Spinal cord (tissue), 10 donors: ENCODE data around the gene HTRA3. TPM values are rescaled to one million over a fixed set of nuclear protein-coding genes. Genes with fewer than 3 reads are reported as not detected.

Experiments
- DNase-seq, 6 donors: peaks; one replicate each; pipeline versions ENCODE4 v3.0.0 to v3.0.0-alpha.2; 2013 to 2015; ENCODE audit warnings: low spot score in 6 of 6, low read depth in 4 of 6
- H3K27ac ChIP-seq: one replicate; pipeline ENCODE4 v1.5.1; 2013; ENCODE audit warnings: low read depth, low read length, control low read depth
- H3K27me3 ChIP-seq: one replicate; pipeline ENCODE4 v1.6.1; 2013; ENCODE audit warnings: low read length; ENCODE audit not compliant: control insufficient read depth, insufficient read depth
- H3K36me3 ChIP-seq: one replicate; pipeline ENCODE4 v1.6.1; 2013; ENCODE audit warnings: low read length; ENCODE audit not compliant: control insufficient read depth, insufficient read depth
- H3K4me1 ChIP-seq: one replicate; pipeline ENCODE4 v1.6.1; 2013; ENCODE audit warnings: low read length; ENCODE audit not compliant: control insufficient read depth, insufficient read depth
- H3K4me3 ChIP-seq: one replicate; pipeline ENCODE4 v1.5.1; 2013; ENCODE audit warnings: low read depth, low read length, control low read depth
- H3K9me3 ChIP-seq: one replicate; pipeline ENCODE4 v1.6.1; 2013; ENCODE audit warnings: low read length; ENCODE audit not compliant: control insufficient read depth, insufficient read depth
- WGBS: methylation state at CpG from one replicate; pipeline ENCODE4 v1.1.5; 2013; ENCODE audit warnings: missing lambda C conversion rate; ENCODE audit not compliant: insufficient coverage; 5-methylcytosine and 5-hydroxymethylcytosine counted together
- polyA plus RNA-seq, 2 donors: library from polyadenylated mRNA; unstranded; fragments of 120-200 nt; gene quantifications; one replicate each; pipeline ENCODE4 v1.2.1, GENCODE V29; 2013; ENCODE audit not compliant: insufficient read length in 2 of 2
- total RNA-seq, 2 donors: library from RNA; depleted of rRNA in 1 of 2; stranded (reverse); fragments of 120-200 nt in 1 of 2; fragments of >200 nt in 1 of 2; gene quantifications; one replicate each; pipeline versions ENCODE4 v1.2.3 to v1.2.4, GENCODE V29; 2013 to 2014
- donor health status: healthy.

HTRA3 gene
- total and polyA plus RNA-seq, 4 donors, result 8.7 to 23.4 (median 10.6) TPM

- H3K36me3 ChIP-seq, result no peaks in the 10 kb centered on the region
- no peaks in the 10 kb centered on the region for H3K4me1 ChIP-seq
- no peak overlapping the region for H3K4me3 ChIP-seq
- no peaks in the 10 kb centered on the region for H3K27me3 ChIP-seq
- H3K9me3 ChIP-seq, result peaks cover 2% of the 10 kb centered on the region
- no peak overlapping the region for H3K27ac ChIP-seq
- 93% methylated on average over 1 of the region's 6 CpGs for WGBS
- no peak for DNase-seq
These were observed 62.0 kb downstream of the HTRA3 start for GRCh38 chr4:8331575-8331955.

DNA sequence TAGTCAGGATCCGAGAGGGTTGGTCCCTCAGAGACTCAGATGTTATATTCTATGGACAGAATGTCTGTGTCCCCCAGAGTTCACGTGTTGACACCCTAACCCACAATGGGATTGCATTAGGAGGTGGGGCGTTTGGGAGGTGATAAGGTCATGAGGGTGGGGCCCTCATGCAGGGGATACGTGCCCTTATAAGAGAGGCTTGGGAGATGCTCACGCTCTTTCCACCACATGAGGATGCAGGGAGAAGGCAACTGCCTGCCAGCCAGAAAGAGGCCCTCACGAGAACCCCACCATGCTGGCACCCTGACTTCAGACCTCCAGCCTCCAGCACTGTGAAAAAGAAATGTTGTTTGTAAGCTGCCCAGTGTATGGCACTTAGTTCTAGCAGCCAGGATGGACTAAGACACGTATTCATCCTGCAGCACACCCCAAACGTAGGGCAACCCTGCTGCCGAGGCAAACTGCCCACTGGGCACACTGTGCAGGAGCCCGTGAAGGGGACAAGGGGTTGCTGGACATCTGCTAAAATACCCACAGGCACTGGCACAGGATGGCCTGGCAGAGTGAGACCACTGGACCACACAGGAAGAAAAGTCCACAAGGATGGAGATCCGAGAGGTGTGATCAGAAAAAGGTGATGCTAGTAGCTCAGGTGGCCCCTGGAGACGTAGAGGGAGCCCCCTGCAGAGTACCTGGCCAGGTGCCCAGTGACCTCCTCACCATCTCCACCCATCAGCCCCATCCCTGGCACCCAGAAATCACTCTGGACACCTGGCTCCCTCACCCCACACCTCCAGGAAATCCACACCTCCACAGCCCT, 62.7 kb downstream of the HTRA3 start:
- Histone ChIP-seq H3K9me3 (peaks cover 2% of the 10 kb centered on the region), H3K27ac (no peak overlapping the region), H3K27me3 (no peaks in the 10 kb centered on the region), H3K36me3 (no peaks in the 10 kb centered on the region), H3K4me1 (no peaks in the 10 kb centered on the region), H3K4me3 (no peak overlapping the region)
- WGBS, result 77% methylated on average over 9 of the region's 12 CpGs
- DNase-seq, result no peak

GRCh38 chr4:8332891-8333331, 63.4 kb downstream of the HTRA3 start:
- 89% methylated on average over 8 of the region's 8 CpGs for WGBS
- no peaks in the 10 kb centered on the region for H3K27me3 ChIP-seq
- peaks cover 2% of the 10 kb centered on the region for H3K9me3 ChIP-seq
- no peak overlapping the region for H3K4me3 ChIP-seq
- H3K36me3 ChIP-seq, result no peaks in the 10 kb centered on the region
- no peak overlapping the region for H3K27ac ChIP-seq
- no peaks in the 10 kb centered on the region for H3K4me1 ChIP-seq
- DNase-seq, result no peak

DNA sequence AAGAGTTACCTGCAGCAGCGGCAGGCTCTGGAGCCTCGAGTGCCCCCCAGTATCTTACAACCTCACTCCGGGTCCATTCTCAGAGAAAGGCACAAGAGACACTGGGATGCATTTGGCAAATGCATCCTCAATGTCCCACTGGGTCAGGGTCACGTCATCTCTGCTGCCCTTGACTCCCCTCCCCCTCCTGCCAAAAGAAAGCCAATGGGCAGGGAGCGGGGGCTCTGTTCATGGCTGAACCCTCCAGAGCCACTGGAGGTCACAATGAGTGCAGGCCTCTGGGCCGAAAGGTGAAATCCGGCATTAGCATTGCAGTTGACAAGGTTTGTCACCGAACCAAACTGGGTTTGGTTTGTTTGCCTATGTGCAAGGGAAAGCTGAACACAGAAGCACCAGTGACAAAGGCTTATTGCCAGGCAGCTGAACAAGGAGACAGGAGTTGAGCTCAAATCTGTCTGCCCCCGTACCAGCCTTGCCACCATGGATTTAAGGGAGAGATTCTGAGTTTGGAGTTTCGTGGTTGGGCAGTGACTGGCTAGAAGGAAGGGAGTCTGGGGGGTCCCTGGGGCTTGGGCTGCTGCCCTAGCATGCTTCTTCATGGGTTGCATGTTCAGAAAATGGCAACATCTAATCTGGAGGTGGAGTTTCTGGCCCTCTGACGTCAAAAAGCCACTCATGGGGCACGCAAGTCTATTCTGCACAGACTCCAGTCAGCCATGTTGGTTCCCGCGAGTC, 64.3 kb downstream of the HTRA3 start:
- Histone ChIP-seq H3K9me3 (peaks cover 2% of the 10 kb centered on the region), H3K4me3 (no peak overlapping the region), H3K27me3 (no peaks in the 10 kb centered on the region), H3K36me3 (no peaks in the 10 kb centered on the region), H3K27ac (no peak overlapping the region), H3K4me1 (no peaks in the 10 kb centered on the region)
- DNase-seq, result no peak
- WGBS, result 71% methylated on average over 14 of the region's 14 CpGs

- Histone ChIP-seq H3K4me1 (no peaks in the 10 kb centered on the region), H3K9me3 (peaks cover 2% of the 10 kb centered on the region), H3K27ac (no peak overlapping the region), H3K36me3 (no peaks in the 10 kb centered on the region), H3K4me3 (no peak overlapping the region), H3K27me3 (no peaks in the 10 kb centered on the region)
- 89% methylated on average over 7 of the region's 13 CpGs for WGBS
- DNase-seq, result no peak
These were observed 65.4 kb downstream of the HTRA3 start for GRCh38 chr4:8334786-8335460.

GRCh38 chr4:8335848-8336247, 66.3 kb downstream of the HTRA3 start:
- Histone ChIP-seq H3K36me3 (no peaks in the 10 kb centered on the region), H3K27ac (no peak overlapping the region), H3K27me3 (no peaks in the 10 kb centered on the region), H3K4me1 (peaks cover 5% of the 10 kb centered on the region), H3K9me3 (peaks cover 2% of the 10 kb centered on the region), H3K4me3 (no peak overlapping the region)
- WGBS, result no CpG with 5 or more reads among the region's 2 CpGs
- no peak for DNase-seq

GRCh38 chr4:8336412-8337075, 67.0 kb downstream of the HTRA3 start:
- WGBS, result 93% methylated on average over 5 of the region's 7 CpGs
- H3K36me3 ChIP-seq, result no peaks in the 10 kb centered on the region
- peaks cover 2% of the 10 kb centered on the region for H3K9me3 ChIP-seq
- no peaks in the 10 kb centered on the region for H3K27me3 ChIP-seq
- H3K4me3 ChIP-seq, result no peak overlapping the region
- DNase-seq, result no peak
- H3K4me1 ChIP-seq, result peaks cover 12% of the 10 kb centered on the region
- H3K27ac ChIP-seq, result no peak overlapping the region

DNA sequence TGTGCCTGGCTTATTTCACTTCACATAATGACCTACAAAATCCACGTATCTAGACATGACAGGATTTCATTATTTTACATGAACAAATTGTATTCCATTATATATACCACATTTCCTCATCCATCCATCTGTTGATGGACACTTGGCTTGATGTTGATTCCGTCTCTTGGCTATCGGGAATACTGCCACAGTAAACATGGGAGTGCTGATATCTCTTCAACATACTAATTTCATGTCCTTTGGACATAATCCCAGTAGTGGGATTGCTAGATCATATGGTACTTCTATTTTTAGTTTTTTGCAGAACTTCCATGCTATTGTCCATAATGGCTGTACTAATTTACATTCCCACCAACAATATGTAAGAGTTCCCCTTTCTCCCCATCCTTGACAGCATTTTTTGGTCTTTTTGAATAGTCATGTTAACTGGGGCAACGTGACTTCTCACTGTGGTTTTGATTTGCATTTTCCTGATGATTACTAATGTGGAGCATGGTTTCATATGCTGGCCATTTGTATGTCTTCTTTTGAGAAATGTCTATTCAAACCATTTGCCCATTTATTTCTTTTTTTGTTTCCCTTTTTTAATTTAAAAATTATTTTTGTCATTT, 68.9 kb downstream of the HTRA3 start:
- peak in 1 of 6 donors; percentile 38 for DNase-seq
- WGBS, result no CpG with 5 or more reads among the region's 4 CpGs
- Histone ChIP-seq H3K4me3 (no peak overlapping the region), H3K27ac (no peak overlapping the region), H3K27me3 (no peaks in the 10 kb centered on the region), H3K9me3 (peaks cover 2% of the 10 kb centered on the region), H3K4me1 (peaks cover 25% of the 10 kb centered on the region), H3K36me3 (no peaks in the 10 kb centered on the region)

GRCh38 chr4:8340781-8341241, 71.3 kb downstream of the HTRA3 start:
- H3K4me3 ChIP-seq, result no peak overlapping the region
- H3K9me3 ChIP-seq, result peaks cover 2% of the 10 kb centered on the region
- peaks cover 28% of the 10 kb centered on the region for H3K4me1 ChIP-seq
- WGBS, result 45% methylated on average over 5 of the region's 8 CpGs
- peak in 4 of 6 donors; percentile 2 to 80 (median 37) for DNase-seq
- no peaks in the 10 kb centered on the region for H3K27me3 ChIP-seq
- no peaks in the 10 kb centered on the region for H3K36me3 ChIP-seq
- peak overlapping the region; percentile 6 for H3K27ac ChIP-seq
